K562 (cell line): ENCODE results near the gene RALA. TPM values are rescaled to one million over a fixed set of nuclear protein-coding genes. Genes with fewer than 3 reads are reported as not detected.

Experiments
- CSDE1 ChIP-seq, 2 experiments: fragments of 450-650 bp; IDR thresholded peaks; 2 replicates each; pipeline ENCODE4 v1.6.1; 2016; ENCODE audit warnings: mild to moderate bottlenecking in 1 of 2
- polyA plus RNA-seq, 8 experiments: library from polyadenylated mRNA; depleted of rRNA in 4 of 8; stranded (reverse) in 5 of 8; unstranded in 3 of 8; fragments of >200 nt; fragmentation: Nextera tagmentation in 2 of 8; fragmentation: Illumina TruSeq in 1 of 8; extraction: Ambion mirVana in 2 of 8; extraction: Trizol in 1 of 8; gene quantifications; 2 replicates each; pipeline versions ENCODE4 v1.2.1 to v1.2.3, GENCODE V29; 2011 to 2014; ENCODE audit warnings: inconsistent platforms in 1 of 8, missing spikeins in 1 of 8
- total RNA-seq, 7 experiments: library from RNA; depleted of rRNA in 6 of 7; stranded (reverse); fragments of >200 nt in 6 of 7; fragmentation: Illumina TruSeq in 2 of 7; extraction: Trizol in 2 of 7; gene quantifications; 2 replicates each; pipeline versions ENCODE4 v1.2.1 to v1.2.3, GENCODE V29; 2011 to 2021; ENCODE audit warnings: low replicate concordance in 1 of 7
- TF ChIP-seq, protein P1 (sequence below): sonication (generic); IDR thresholded peaks from 2 replicates; pipeline ENCODE4 v1.6.1; 2016
- TF ChIP-seq, protein P2 (sequence below): fragments of 250-450 bp; sonication (Bioruptor Pico); IDR thresholded peaks from 2 replicates; pipeline ENCODE4 v1.9.0; 2021; ENCODE audit warnings: mild to moderate bottlenecking, inconsistent platforms
- TF ChIP-seq, protein P3 (sequence below): fragments of 450-650 bp; formaldehyde crosslinking; IDR thresholded peaks from 2 replicates; pipeline ENCODE4 v1.4.0; 2022; ENCODE audit warnings: missing genetic modification characterization

The RALA gene
- total and polyA plus RNA-seq, 9 of the 15 experiments (the other 6 are each of a cell fraction or from before 2014, with no cell fraction given) = 7.2 to 28.0 (median 25.7) TPM

DNA sequence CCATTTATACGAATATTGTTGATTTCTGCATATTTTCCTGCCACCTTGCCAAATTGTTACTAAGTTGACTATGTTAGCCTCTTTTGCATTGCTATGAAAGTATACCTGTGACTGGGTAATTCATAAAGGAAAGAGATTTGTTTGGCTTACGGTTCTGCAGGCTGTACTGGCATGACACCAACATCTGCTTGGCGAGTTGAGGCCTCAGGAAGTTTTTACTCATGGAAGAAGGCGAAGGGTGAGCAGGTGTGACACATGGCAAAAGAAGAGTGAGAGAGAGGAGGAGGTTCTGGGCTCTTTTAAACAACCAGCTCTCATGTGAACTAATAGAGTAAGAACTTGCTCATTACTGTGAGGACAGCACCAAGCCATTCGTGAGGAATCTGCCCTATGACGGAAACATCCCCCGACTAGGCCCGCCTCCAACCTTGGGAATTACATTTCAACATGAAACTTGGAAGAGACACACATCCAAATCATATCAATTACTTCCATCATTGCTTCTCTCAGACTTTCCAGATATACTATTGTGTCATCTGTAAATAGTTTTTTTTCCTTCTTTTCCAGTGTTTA lies 8.4 kb downstream of the RALA start (continued):
- TF ChIP-seq, protein P1, sequence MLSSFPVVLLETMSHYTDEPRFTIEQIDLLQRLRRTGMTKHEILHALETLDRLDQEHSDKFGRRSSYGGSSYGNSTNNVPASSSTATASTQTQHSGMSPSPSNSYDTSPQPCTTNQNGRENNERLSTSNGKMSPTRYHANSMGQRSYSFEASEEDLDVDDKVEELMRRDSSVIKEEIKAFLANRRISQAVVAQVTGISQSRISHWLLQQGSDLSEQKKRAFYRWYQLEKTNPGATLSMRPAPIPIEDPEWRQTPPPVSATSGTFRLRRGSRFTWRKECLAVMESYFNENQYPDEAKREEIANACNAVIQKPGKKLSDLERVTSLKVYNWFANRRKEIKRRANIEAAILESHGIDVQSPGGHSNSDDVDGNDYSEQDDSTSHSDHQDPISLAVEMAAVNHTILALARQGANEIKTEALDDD = no peak
- TF ChIP-seq, protein P2, sequence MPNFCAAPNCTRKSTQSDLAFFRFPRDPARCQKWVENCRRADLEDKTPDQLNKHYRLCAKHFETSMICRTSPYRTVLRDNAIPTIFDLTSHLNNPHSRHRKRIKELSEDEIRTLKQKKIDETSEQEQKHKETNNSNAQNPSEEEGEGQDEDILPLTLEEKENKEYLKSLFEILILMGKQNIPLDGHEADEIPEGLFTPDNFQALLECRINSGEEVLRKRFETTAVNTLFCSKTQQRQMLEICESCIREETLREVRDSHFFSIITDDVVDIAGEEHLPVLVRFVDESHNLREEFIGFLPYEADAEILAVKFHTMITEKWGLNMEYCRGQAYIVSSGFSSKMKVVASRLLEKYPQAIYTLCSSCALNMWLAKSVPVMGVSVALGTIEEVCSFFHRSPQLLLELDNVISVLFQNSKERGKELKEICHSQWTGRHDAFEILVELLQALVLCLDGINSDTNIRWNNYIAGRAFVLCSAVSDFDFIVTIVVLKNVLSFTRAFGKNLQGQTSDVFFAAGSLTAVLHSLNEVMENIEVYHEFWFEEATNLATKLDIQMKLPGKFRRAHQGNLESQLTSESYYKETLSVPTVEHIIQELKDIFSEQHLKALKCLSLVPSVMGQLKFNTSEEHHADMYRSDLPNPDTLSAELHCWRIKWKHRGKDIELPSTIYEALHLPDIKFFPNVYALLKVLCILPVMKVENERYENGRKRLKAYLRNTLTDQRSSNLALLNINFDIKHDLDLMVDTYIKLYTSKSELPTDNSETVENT (CRISPR knock-in tag) = no peak
- no peak for TF ChIP-seq CSDE1 (IDR thresholded peaks at IDR 0.05)
- TF ChIP-seq, protein P3, sequence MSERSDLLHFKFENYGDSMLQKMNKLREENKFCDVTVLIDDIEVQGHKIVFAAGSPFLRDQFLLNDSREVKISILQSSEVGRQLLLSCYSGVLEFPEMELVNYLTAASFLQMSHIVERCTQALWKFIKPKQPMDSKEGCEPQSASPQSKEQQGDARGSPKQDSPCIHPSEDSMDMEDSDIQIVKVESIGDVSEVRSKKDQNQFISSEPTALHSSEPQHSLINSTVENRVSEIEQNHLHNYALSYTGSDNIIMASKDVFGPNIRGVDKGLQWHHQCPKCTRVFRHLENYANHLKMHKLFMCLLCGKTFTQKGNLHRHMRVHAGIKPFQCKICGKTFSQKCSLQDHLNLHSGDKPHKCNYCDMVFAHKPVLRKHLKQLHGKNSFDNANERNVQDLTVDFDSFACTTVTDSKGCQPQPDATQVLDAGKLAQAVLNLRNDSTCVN (CRISPR knock-in tag) = no peak
